Stimulated activated CD8-positive, alpha-beta memory T cell treated with anti-CD3 and anti-CD28 coated beads, Interleukin-15, amount 100 ng/mL, for 1 hour (primary cell): ENCODE results near the gene MAP1S.

Experiments
- DNase-seq: peaks from one replicate; pipeline ENCODE4 v3.0.0-alpha.2; 2020; ENCODE audit warnings: low read depth

Gene MAP1S, protein sequence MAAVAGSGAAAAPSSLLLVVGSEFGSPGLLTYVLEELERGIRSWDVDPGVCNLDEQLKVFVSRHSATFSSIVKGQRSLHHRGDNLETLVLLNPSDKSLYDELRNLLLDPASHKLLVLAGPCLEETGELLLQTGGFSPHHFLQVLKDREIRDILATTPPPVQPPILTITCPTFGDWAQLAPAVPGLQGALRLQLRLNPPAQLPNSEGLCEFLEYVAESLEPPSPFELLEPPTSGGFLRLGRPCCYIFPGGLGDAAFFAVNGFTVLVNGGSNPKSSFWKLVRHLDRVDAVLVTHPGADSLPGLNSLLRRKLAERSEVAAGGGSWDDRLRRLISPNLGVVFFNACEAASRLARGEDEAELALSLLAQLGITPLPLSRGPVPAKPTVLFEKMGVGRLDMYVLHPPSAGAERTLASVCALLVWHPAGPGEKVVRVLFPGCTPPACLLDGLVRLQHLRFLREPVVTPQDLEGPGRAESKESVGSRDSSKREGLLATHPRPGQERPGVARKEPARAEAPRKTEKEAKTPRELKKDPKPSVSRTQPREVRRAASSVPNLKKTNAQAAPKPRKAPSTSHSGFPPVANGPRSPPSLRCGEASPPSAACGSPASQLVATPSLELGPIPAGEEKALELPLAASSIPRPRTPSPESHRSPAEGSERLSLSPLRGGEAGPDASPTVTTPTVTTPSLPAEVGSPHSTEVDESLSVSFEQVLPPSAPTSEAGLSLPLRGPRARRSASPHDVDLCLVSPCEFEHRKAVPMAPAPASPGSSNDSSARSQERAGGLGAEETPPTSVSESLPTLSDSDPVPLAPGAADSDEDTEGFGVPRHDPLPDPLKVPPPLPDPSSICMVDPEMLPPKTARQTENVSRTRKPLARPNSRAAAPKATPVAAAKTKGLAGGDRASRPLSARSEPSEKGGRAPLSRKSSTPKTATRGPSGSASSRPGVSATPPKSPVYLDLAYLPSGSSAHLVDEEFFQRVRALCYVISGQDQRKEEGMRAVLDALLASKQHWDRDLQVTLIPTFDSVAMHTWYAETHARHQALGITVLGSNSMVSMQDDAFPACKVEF

DNA sequence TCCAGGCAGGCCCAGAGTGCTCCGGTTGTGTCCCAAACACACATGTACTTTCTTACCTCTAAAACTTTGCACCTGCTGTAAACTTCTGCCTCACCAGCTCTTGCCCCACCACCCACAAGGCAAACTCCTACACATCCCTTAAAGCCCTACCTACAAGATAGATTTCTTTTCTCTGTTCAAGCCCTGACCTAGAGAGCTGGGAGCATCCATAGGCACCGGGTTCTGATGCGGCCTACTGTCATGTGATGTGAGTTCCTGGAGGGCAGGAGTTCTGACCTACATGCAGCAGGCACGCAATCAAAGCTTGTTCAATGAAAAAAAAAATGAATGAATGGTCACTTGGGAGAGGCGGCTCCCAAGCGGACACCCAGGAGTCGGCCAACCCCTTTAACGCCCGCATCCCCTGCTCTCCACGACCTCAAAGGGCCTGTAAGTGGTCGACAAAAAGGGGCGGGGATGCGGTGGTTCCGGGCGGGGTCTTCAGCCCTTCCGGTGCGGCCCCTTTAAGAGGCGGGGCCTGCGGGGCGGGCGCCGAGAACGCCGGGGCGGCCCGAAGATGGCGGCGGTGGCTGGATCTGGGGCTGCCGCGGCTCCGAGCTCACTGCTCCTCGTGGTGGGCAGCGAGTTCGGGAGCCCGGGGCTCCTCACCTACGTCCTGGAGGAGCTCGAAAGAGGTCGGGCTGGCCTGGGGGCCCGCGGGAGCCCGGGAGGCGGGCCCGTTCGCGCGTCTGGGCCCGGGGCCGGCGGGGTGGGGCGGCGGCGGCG, at the start of gene MAP1S:
Gene MAP1S (plus strand): TSS at position 534 of the 765 bp plus-strand sequence. CDS start 23 bp downstream, at position 557.
- DNase-seq = peak; percentile 31

DNA sequence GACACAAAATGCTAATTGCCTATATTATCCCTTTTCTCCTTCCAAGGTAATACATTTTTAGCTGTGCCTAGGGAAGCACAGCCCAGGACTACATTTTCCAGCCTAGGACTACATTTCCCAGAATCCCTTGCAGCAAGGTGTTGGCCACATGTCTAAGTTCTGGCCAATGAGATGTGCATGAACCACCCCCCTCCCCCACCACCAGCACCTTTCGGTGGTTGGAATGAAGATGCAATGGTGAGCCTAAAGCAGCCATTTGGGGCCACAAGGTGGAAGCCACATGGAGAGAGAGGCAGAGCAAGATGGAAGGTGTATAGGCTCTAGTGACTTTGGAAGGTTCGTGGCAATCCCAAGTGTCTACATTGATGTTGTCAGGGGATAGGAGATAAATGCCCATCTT, 47.4 kb upstream of the MAP1S start:
- no peak for DNase-seq

- no peak for DNase-seq
These were observed 45.1 kb upstream of the MAP1S start for GRCh38 chr19:17673937-17674799.

GRCh38 chr19:17676295-17676694, 43.0 kb upstream of the MAP1S start:
- no peak for DNase-seq

- no peak for DNase-seq
These were observed 42.3 kb upstream of the MAP1S start for GRCh38 chr19:17677002-17677401.

DNA sequence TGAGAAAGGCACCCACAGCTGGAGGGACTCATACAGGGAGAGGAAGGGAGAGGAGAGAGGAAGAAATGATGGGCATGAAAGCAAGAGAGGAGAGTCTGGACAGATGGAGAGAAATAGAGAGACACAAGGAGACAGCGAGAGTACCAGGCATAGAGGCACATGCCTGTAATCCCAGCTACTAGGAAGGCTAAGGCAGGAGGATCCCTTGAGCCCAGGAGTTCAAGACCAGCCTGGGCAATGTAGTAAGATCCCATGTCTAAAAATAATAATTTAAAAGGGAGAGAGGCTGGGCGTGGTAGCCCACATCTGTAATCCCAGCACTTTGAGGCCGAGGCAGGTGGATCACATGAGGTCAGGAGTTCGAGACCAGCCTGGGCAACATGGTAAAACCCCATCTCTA, 40.4 kb upstream of the MAP1S start:
- no peak for DNase-seq

DNA sequence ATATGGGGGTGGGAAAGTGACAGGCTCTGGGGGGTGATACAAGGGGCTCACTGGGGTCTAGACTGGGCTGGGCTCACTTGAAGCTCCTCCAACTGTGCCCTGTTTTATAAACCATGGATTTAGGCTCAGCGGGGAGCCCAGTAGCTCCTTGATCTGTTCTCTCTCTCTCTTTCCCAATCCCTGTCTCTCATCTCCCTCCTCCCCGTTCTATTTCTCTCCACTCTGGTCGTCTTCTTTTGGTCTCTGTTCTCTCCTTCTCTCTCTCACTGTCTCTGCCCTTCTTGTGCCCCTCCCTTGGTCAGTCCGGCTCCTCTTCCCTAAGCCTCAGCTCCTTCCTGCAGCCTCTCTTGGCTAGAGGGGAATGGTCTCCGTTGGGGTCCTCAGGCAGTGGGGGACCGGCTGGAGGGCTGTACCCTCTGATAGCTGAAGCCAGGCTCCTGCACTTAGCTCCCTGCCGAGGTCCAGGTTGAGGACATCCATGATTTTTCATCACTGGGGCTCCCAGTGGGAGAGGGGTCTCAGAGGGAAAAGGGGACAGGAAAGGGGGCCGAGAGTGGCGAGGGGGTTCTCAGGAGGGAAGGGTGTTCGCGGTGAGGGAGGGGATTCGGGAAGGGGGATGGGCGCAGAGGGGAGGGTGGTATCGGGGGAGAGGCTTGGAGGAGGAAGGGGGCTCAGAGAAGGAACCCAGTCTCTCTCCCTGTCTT, 39.6 kb upstream of the MAP1S start:
- no peak for DNase-seq

DNA sequence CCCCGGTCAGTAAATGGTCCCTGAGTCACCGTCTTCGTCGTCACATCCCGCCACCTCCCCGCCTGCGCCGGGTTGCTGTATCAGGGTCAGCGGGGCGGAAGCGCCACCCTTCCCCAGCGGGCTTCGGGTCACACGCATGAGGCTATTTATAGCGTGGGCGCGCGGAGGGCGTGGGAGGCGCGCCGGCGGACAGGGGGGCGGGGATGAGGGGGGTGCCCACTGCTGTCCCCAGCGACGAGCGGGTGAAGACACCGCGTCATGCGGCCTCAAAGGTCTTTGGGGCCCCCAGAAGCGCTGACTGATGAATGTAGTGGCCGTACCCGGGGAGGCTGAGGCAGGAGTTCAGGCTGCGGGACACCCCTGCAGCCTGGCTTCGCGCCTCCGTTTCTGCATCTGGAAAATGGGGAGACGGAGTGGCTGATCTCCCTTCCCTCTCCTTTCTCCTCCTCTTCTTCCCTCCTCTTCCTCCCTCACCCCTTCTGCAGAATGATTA, 39.0 kb upstream of the MAP1S start:
- peak; percentile 23 for DNase-seq

GRCh38 chr19:17681505-17682125, 37.7 kb upstream of the MAP1S start:
- DNase-seq = no peak

GRCh38 chr19:17682273-17682672, 37.0 kb upstream of the MAP1S start:
- DNase-seq = no peak

- no peak for DNase-seq
These were observed 36.2 kb upstream of the MAP1S start for GRCh38 chr19:17683078-17683477.

DNA sequence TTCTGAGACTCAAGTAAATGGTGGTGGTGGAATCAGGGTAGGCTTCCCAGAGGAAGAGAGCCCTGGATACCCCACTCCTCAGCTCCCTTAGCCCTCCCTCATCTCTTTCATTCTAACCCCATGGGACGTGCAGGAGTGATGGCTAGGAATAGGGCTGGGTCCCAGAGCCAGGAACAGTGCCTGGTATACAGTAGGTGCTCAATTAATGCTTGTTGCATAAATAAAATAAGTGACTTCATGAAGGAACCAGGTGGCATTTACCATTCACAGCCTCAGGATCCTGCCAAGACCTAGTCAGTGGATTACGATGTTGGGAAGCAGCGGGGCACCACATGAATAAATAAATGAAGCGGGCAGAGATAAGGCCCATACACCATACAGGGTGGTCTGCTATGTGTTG, 35.0 kb upstream of the MAP1S start:
- DNase-seq = no peak

DNA sequence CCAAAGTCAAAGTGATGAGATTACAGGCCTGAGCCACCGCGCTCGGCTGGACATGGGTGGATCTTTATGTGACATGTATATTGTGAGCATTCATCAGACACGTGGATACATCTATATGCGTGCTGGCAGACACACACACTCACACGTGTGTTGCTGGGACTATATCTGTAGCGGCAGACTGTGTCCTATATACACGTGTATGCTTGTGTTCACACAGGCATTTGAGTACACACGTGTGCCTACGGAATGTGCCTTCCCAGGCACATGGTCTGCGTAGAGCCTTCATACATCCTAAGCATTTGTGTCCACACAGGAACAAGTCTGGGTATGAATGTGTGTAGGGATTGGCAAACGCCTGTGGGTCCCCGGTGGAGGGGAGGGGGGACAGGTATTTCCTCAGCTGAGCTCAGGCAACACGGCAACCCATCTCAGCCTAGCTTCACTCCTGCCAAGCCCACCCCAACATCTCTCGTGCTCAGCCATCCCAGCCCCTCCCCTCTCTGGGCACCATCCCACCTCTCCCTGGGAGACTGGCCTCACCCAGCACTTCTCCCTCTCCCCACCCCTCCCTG, 33.7 kb upstream of the MAP1S start:
- DNase-seq = no peak

- no peak for DNase-seq
These were observed 33.2 kb upstream of the MAP1S start for GRCh38 chr19:17686023-17686521.

DNA sequence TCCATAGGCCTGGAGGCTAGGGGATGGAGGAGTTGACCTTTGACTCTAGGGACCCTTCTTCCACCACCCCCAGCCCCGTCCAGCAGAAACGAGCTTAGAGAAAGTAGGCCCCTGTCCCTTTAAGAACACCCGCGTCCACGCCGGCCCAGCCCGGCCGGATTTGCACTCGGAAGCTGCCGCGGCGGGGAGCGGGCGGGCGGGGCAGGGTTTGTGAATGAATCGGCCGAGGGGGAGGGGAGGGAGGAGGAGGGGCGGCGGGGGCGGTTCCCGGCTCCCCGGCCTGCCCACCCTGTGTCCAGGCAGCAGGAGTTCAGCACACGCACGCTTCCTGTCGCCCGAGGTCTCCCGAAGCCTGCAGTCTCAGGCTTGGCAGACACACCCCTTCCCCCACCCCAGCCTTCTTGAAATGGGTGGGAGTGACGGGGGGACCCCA, 32.7 kb upstream of the MAP1S start:
- no peak for DNase-seq

DNA sequence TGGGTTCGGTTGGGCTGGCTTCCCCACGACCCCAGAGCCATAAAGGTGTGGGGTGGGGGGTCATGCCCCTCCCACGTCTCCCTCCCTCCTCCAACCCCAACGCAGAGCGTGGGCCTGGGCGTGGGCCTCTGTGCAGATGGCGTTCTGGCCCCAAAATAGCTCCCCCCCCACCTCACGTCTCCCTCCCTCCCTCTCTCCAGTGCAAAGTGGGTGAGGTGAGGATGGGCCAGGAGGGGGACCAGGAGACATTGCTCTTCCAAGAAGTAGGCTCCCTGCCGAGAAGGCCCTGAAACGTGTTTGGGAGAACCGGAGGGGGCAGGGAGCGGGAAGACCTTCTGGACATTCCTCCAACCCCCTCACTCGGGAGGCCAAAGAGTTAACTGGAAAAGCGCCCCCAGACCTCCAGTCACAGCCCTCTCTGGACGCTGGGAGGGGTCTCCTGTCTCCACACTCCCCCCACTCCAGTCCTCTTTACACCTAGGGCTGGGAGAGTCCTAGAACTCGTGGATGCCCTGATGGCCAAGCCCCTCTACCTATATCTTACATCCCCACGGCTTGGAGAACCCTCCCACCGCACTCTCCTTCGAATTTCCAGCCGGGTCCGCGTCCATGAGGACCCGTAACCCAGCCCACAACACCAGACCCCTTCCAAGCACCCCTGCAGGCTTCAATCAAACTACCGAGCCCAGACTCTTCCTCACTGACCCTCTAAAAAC, 32.0 kb upstream of the MAP1S start:
- DNase-seq = no peak

DNA sequence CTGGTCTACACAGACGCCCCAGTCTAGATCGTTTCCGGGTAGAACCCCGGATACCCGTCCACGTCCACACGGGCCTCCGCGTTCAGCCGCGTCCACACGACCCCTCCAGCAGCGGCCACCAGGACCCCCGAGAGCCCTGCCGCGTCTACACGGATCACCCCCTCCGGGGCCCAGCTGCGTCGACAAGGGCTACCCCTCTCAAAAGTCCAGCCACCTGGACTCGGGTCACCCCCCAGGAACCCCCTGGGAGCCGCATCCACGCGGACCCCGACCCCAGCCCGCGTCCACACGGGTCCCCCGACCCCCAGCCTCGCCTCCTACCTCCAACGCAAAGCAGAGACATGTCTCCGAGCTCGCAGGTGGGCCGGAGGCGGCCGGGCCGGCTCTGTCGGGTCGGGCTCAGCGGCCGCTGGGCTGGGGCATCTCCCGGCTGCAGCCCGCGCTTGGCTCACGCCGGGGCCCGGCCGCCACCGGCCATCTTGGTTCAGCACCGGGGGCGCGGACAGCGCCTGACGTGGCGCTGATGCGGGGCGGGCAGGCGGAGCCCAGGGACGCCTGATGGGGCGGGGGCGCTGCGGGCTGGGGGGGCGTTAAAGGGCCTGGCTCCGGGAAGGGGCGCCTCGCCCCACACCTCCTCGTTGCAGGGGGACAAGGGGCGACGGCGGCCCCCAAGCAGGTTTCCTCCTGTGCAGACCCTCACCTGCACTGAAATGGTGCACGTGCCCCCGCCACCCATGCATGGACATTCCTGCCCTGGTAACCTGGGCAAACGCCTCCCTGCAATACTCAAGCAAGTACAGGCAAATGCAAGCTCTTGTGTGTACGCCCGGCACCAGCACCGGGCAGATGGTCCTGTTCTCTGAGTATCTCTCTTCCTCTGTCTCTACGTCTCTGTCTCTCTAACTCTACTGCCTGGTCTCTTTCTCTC, 31.2 kb upstream of the MAP1S start, which contains the start of gene UNC13A:
Gene UNC13A (minus strand): TSS at position 498 of the 928 bp plus-strand sequence. CDS start 155 bp downstream, at position 343.
- no peak for DNase-seq
